Measurements from ENCODE around the gene CCDC27. TPM values are rescaled to one million over a fixed set of nuclear protein-coding genes. Genes with fewer than 3 reads are reported as not detected.
A peak's percentile ranks its signal among the peaks of the same experiment; 100 is the strongest.

Gene CCDC27
- total RNA-seq, result not detected in 2 replicates

GRCh38 chr1:3752400-3752945 lies at the start of gene CCDC27:
TSS of gene CCDC27 (plus strand) at chr1:3752450. CDS start at chr1:3752482, 32 bp downstream.
- Mint-ChIP-seq H3K4me3 (no peak within 1 kb of the TSS), H3K27ac (no peak within 1 kb of the TSS), H3K9me3 (no peaks in the 10 kb centered on the region), H3K36me3 (ENCODE audit: low read depth) (no peaks in the 10 kb centered on the region), H3K4me1 (peaks cover 10% of the 10 kb centered on the region), H3K27me3 (peaks cover 6% of the 10 kb centered on the region)
- ChIA-PET CTCF (no interaction called here), POLR2A (no interaction called here)
- ATAC-seq (ENCODE audit: low read depth) (no peak), DNase-seq (no peak)
- intact Hi-C loops (cut with micrococcal nuclease), result no loop called here
- no peak for TF ChIP-seq CTCF (IDR thresholded peaks at IDR 0.05)

DNA sequence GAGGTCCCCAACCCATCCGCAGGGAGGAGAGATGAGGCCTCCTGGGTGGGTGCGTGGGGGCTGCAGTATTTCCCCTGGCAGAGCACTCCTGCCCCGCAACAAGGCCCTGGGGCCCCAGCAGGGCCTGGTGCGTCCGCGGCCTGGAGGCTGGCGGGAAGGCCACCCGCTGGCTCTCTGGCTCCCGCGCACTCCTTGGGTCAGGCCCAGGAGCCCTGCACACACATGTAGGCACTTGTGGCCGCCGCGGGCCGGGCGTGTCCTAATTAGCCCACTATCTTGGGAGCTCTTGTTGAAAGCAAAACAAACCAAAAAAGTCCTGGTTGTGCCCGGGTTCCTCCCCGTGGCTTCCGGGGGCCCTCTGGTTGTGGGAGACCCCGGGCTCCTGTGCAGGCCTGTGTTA lies 49.7 kb upstream of the CCDC27 start:
- H3K27me3 Mint-ChIP-seq, result peaks cover 12% of the 10 kb centered on the region
- H3K4me1 Mint-ChIP-seq, result peaks cover 10% of the 10 kb centered on the region
- H3K36me3 Mint-ChIP-seq (ENCODE audit: low read depth), result no peaks in the 10 kb centered on the region
- TF ChIP-seq CTCF (IDR thresholded peaks at IDR 0.05), result no peak
- no peaks in the 10 kb centered on the region for H3K9me3 Mint-ChIP-seq
- no peak overlapping the region for H3K27ac Mint-ChIP-seq
- H3K4me3 Mint-ChIP-seq, result no peak overlapping the region
- POLR2A ChIA-PET, result no interaction called here
- CTCF ChIA-PET, result no interaction called here
- ATAC-seq (ENCODE audit: low read depth) (no peak), DNase-seq (no peak)
- intact Hi-C loops (cut with micrococcal nuclease), result no loop called here

GRCh38 chr1:3702990-3703728 lies 49.1 kb upstream of the CCDC27 start:
- no peak overlapping the region for H3K4me3 Mint-ChIP-seq
- intact Hi-C loops (cut with micrococcal nuclease), result no loop called here
- ChIA-PET CTCF (no interaction called here), POLR2A (no interaction called here)
- H3K27me3 Mint-ChIP-seq, result peaks cover 14% of the 10 kb centered on the region
- ATAC-seq (ENCODE audit: low read depth) (no peak), DNase-seq (no peak)
- H3K27ac Mint-ChIP-seq, result no peak overlapping the region
- no peaks in the 10 kb centered on the region for H3K36me3 Mint-ChIP-seq (ENCODE audit: low read depth)
- no peak for TF ChIP-seq CTCF (IDR thresholded peaks at IDR 0.05)
- peaks cover 10% of the 10 kb centered on the region for H3K4me1 Mint-ChIP-seq
- no peaks in the 10 kb centered on the region for H3K9me3 Mint-ChIP-seq

- peak overlapping the region; percentile 56 for H3K4me3 Mint-ChIP-seq
- no peak for TF ChIP-seq CTCF (IDR thresholded peaks at IDR 0.05)
- H3K36me3 Mint-ChIP-seq (ENCODE audit: low read depth), result no peaks in the 10 kb centered on the region
- H3K27me3 Mint-ChIP-seq, result peaks cover 13% of the 10 kb centered on the region
- DNase-seq, result no peak
- ChIA-PET POLR2A (interaction anchor here (1.0 kb wide), 1 partner anchor 26 kb away, joined by 8 read pairs; no protein-coding TSS in a partner anchor), CTCF (no interaction called here)
- peak overlapping the region; percentile 46 for H3K27ac Mint-ChIP-seq
- H3K4me1 Mint-ChIP-seq, result peaks cover 10% of the 10 kb centered on the region
- peak; percentile 25 for ATAC-seq (ENCODE audit: low read depth)
- intact Hi-C loops (cut with micrococcal nuclease), result no loop called here
- H3K9me3 Mint-ChIP-seq, result no peaks in the 10 kb centered on the region
Observed at GRCh38 chr1:3703786-3704371, 48.4 kb upstream of the CCDC27 start.

DNA sequence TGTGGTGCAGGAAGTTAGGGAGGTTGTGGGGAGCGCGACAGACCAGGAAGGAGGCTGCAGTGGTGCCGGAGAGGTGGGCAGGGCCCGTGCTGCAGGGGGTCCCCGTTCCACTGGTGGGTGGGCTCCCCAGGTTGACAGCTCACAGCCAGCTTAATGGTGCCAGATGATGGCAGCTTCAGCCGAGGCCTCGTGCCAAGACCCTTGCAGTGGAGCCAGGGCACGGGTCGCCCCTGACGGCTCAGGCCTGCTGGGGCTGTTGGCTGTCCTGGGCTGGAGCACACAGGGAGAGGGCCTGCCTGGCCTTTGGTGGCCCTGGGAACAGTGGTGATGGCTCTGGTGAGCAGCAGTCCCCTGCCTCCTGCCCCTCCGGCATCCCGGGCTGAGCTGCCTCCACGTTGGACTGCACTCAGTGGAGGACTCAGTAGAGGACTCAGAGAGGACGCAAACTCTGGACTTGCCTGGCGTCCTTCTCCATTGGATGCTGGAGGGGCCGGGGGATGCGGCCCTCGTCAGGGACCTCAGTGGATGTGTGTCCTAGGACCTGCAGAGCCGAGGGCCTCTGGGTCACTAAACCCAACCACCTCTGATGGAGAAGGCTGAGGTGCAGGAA lies 46.8 kb upstream of the CCDC27 start:
- H3K4me3 Mint-ChIP-seq, result no peak overlapping the region
- H3K9me3 Mint-ChIP-seq, result no peaks in the 10 kb centered on the region
- POLR2A ChIA-PET, result no interaction called here
- H3K27ac Mint-ChIP-seq, result no peak overlapping the region
- intact Hi-C loops (cut with micrococcal nuclease), result no loop called here
- no peaks in the 10 kb centered on the region for H3K36me3 Mint-ChIP-seq (ENCODE audit: low read depth)
- no peak for DNase-seq
- CTCF ChIA-PET, result no interaction called here
- TF ChIP-seq CTCF (IDR thresholded peaks at IDR 0.05), result no peak
- ATAC-seq (ENCODE audit: low read depth), result no peak
- H3K4me1 Mint-ChIP-seq, result peaks cover 10% of the 10 kb centered on the region
- H3K27me3 Mint-ChIP-seq, result peaks cover 14% of the 10 kb centered on the region

Data from activated B cell treated with CpG ODN at 0.5 μM for 24 hours (primary cell).